ENCODE data around the gene MAGEL2. TPM values are rescaled to one million over a fixed set of nuclear protein-coding genes. Genes with fewer than 3 reads are reported as not detected.

Gene MAGEL2
- not detected for polyA plus RNA-seq (2012; ENCODE audit: low read depth, missing spikeins)

DNA sequence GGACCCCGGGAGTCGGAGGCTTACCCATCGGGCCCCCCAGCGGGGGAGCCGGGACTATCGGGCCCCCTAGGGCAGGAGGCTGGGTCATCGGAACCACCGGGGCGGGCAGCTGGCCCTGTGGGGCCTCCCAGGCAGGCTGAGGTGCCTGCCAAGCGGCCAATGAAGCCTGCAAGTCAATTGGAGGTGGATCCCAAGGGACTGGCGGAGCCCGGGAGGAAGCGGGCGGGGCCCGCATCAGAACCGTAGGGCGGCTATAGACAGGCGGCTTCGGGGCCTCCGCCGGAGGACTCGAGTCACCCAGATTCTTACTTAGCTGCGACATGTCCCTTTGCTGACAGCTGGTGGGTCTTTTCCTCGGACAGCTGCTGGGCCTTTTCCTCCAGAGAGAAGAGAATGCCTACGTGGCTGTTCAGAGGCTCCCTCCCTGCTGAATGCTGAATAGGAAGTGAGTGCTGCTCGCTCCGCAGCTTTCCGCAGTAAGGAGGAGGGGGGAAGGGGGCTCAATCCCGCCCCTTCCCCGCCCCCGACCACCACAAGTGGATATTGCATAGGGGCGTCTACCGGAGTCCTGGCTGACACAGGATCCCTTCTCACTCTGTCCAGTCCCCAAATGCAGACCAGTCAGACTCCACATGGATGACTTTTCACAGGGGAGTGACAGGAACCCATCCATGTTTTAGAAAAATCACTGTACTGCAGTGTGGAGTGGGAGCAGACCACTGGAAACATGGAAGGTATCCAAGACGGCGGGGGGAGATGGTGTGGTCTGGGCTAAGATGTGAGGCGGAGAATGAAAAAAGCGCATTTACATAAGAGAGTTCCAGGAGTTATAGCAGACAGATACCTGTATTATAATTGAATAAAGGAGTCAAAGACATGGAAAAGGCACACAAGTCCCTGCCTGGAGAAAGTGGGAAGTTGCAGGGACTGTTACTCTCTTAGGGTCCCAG is at the start of gene MAGEL2:
Gene MAGEL2 (minus strand): TSS at position 447 of the 950 bp plus-strand sequence. CDS start 125 bp downstream, at position 322.
- DNase-seq (ENCODE audit: insufficient read length, low spot score), result no peak
- FAIRE-seq, result no peak
- TF ChIP-seq SPI1 (IDR thresholded peaks at IDR 0.05; ENCODE audit: low read depth, low read length), result no peak

DNA sequence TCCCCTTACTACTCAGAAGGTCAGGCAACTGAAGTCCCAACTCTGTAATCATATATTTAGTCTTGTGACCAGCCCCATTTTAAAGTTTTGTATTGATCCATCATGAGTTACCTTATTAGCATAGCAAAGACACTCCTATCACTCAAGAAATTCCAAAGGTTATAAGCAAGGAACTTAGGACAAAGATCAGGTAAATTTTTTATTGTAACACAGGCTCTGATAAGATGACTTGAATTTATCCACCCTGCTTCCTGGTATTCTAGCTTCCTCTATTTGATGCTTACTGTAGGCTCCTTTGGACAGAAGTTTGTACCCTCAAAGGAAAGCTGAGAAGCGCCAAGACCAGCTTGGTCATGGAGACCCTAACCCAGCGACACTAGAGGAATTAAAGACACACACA is 47.6 kb upstream of the MAGEL2 start:
- no peak for TF ChIP-seq POLR2A (IDR thresholded peaks at IDR 0.05; ENCODE audit: low read depth, low read length)
- TF ChIP-seq POLR2AphosphoS5 (IDR thresholded peaks at IDR 0.05; ENCODE audit: low read depth, low read length), result no peak
- TF ChIP-seq TAF1 (IDR thresholded peaks at IDR 0.05; ENCODE audit: low read depth, low read length), result no peak
- TF ChIP-seq PAX5 (IDR thresholded peaks at IDR 0.05; ENCODE audit: insufficient read depth, low read length, severe bottlenecking), result no peak
- no peak for TF ChIP-seq POU2F2 (IDR thresholded peaks at IDR 0.05; ENCODE audit: low read depth, low read length)
- no peak for TF ChIP-seq SPI1 (IDR thresholded peaks at IDR 0.05; ENCODE audit: low read depth, low read length)
- DNase-seq (ENCODE audit: insufficient read length, low spot score), result no peak
- no peak for FAIRE-seq

DNA sequence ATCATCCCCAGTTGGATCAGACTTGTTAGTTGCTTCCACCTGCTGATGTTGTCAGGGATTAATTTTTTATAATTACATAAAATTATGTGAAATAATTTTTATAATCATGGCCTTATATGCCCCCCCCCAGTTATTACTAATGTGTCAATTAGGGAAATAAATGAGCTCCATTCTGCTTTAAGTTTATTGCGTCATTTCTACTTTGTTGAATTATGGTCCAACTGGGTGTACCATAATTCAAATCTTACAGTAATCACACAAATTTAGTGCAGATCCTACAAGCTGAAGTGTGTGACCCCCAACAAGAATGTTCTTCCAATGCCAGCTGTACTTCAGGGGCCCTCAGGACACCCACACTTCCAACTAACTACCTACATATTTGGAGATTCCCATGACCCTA is 46.9 kb upstream of the MAGEL2 start:
- TF ChIP-seq POLR2AphosphoS5 (IDR thresholded peaks at IDR 0.05; ENCODE audit: low read depth, low read length), result no peak
- TF ChIP-seq PAX5 (IDR thresholded peaks at IDR 0.05; ENCODE audit: insufficient read depth, low read length, severe bottlenecking), result no peak
- TF ChIP-seq POU2F2 (IDR thresholded peaks at IDR 0.05; ENCODE audit: low read depth, low read length), result no peak
- TF ChIP-seq SPI1 (IDR thresholded peaks at IDR 0.05; ENCODE audit: low read depth, low read length), result no peak
- no peak for TF ChIP-seq TAF1 (IDR thresholded peaks at IDR 0.05; ENCODE audit: low read depth, low read length)
- no peak for TF ChIP-seq POLR2A (IDR thresholded peaks at IDR 0.05; ENCODE audit: low read depth, low read length)
- FAIRE-seq, result no peak

DNA sequence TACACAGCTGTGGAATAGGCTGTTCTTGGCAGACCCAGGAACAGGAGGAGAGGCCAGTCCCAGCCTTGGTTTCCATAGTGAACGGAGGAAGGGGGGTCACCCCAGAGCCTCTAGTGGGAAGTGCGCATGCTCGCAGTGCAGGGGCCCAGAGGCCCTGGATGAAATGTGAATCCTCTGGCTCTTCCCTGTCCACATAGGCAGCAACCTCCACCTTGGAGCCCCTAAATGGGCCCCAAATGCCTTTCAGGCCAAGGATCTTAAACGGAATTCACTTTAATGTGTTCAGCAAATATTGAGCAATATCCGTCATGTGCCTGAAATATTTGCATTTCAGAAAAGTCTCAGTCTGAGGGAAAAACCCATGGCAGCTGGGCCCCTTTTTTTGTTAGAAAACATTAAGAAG is 42.8 kb upstream of the MAGEL2 start:
- no peak for DNase-seq (ENCODE audit: insufficient read length, low spot score)
- FAIRE-seq, result no peak

More for the DNA sequence above, 46.9 kb upstream of the MAGEL2 start:
- no peak for DNase-seq (ENCODE audit: insufficient read length, low spot score)

DNA sequence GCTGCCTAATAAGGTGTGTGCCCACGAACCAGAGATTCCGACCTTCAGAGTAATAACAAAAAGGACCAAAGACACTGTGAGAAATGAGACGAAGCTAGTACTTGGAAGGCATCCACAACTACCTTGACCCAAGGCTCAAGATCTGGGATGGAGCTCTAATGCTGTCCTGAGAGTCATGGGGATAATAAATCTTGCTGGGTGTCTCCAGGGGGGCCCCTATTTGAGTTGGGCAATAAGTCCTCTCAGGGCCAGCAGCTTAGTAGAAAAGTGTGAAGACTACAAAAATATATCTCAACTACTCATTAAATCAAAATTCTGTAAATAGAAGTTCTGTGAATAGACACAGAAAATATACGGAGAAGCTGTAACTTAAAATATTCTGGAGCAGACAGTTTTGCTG is 42.3 kb upstream of the MAGEL2 start:
- no peak for DNase-seq (ENCODE audit: insufficient read length, low spot score)
- TF ChIP-seq POLR2AphosphoS5 (IDR thresholded peaks at IDR 0.05; ENCODE audit: low read depth, low read length) (no peak), POLR2A (IDR thresholded peaks at IDR 0.05; ENCODE audit: low read depth, low read length) (no peak), POU2F2 (IDR thresholded peaks at IDR 0.05; ENCODE audit: low read depth, low read length) (no peak), TAF1 (IDR thresholded peaks at IDR 0.05; ENCODE audit: low read depth, low read length) (no peak), SPI1 (IDR thresholded peaks at IDR 0.05; ENCODE audit: low read depth, low read length) (no peak), PAX5 (IDR thresholded peaks at IDR 0.05; ENCODE audit: insufficient read depth, low read length, severe bottlenecking) (no peak)
- no peak for FAIRE-seq

More for the DNA sequence above, 42.8 kb upstream of the MAGEL2 start:
- no peak for TF ChIP-seq POLR2A (IDR thresholded peaks at IDR 0.05; ENCODE audit: low read depth, low read length)
- TF ChIP-seq TAF1 (IDR thresholded peaks at IDR 0.05; ENCODE audit: low read depth, low read length), result no peak
- TF ChIP-seq POLR2AphosphoS5 (IDR thresholded peaks at IDR 0.05; ENCODE audit: low read depth, low read length), result no peak
- no peak for TF ChIP-seq SPI1 (IDR thresholded peaks at IDR 0.05; ENCODE audit: low read depth, low read length)
- TF ChIP-seq PAX5 (IDR thresholded peaks at IDR 0.05; ENCODE audit: insufficient read depth, low read length, severe bottlenecking), result no peak
- no peak for TF ChIP-seq POU2F2 (IDR thresholded peaks at IDR 0.05; ENCODE audit: low read depth, low read length)

DNA sequence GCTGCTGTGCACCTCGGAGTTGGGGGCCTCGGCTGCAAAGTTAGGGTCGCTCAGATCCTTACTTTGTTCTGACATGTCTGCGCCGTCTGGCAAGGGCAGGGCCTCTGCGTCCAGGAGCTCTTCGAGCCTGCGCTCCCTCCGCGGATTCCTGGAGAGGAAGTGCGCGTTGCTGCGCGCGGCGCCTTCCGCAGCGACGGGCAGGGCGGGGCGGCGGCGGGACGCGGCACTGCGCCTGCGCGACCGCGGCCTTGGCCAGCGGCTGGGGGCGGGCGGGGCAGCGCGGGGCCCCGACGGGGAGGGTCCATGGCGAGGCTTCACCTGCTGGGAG is 39.4 kb upstream of the MAGEL2 start, which contains the start of gene NDN:
Gene NDN (minus strand): TSS at position 163 of the 328 bp plus-strand sequence. CDS start 88 bp downstream, at position 75.
- no peak for FAIRE-seq
- no peak for TF ChIP-seq PAX5 (IDR thresholded peaks at IDR 0.05; ENCODE audit: insufficient read depth, low read length, severe bottlenecking)
- TF ChIP-seq TAF1 (IDR thresholded peaks at IDR 0.05; ENCODE audit: low read depth, low read length), result no peak
- no peak for TF ChIP-seq POLR2A (IDR thresholded peaks at IDR 0.05; ENCODE audit: low read depth, low read length)
- TF ChIP-seq SPI1 (IDR thresholded peaks at IDR 0.05; ENCODE audit: low read depth, low read length), result no peak
- TF ChIP-seq POLR2AphosphoS5 (IDR thresholded peaks at IDR 0.05; ENCODE audit: low read depth, low read length), result no peak
- no peak for TF ChIP-seq POU2F2 (IDR thresholded peaks at IDR 0.05; ENCODE audit: low read depth, low read length)
- DNase-seq (ENCODE audit: insufficient read length, low spot score), result no peak

DNA sequence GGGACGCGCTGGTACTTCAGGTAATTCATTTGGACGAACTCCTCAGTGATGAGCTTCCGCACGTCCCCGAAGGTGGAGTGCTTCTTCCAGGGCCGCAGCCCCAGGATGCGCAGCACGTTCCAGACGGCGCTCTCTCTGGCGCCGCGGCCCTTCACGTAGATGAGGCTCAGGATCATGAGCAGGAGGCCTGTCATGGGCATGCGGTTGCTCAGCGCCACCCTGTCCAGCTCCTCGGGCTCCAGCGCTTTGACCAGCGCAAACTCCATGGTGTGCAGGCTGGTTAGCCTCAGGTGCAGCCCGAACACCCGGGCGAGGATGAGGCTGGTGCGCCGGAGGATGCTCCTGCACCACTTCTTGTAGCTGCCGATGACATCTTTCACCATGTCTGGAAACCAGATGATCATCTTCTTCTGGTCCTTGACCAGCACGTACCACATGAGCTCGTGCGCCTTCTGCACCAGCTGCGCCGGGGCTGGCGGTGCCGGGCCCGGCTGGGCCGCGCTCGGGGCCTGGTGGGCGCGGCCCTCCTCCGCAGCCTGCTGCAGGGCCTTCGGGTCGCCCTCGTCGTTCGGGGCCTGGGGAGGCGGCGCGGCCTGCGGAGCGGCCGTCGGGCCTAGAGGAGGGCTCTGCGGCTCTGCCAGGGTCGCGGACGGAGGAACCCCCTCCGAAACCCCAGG is 38.9 kb upstream of the MAGEL2 start:
- FAIRE-seq (no peak), DNase-seq (ENCODE audit: insufficient read length, low spot score) (no peak)
- no peak for TF ChIP-seq POU2F2 (IDR thresholded peaks at IDR 0.05; ENCODE audit: low read depth, low read length)
- TF ChIP-seq PAX5 (IDR thresholded peaks at IDR 0.05; ENCODE audit: insufficient read depth, low read length, severe bottlenecking), result no peak
- no peak for TF ChIP-seq POLR2A (IDR thresholded peaks at IDR 0.05; ENCODE audit: low read depth, low read length)
- TF ChIP-seq SPI1 (IDR thresholded peaks at IDR 0.05; ENCODE audit: low read depth, low read length), result no peak
- no peak for TF ChIP-seq TAF1 (IDR thresholded peaks at IDR 0.05; ENCODE audit: low read depth, low read length)
- TF ChIP-seq POLR2AphosphoS5 (IDR thresholded peaks at IDR 0.05; ENCODE audit: low read depth, low read length), result no peak

DNA sequence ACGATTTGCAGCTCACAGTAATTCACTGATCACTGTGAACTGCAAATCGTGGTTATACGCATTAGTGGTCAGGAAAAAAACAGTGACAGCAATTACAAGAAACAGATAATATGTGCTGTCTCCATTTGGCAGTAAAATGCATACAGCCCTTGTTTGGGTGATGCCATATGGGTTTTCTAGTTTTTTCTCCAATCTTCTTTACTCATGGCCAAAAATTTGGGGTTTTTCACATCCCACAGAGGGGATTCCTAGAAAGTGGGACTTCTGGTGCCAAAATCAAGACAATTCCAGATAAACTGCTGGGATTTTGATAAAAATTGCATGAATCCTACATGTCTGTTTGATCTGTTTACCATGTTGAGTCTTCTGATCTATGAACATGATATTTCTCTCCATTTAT is 23.8 kb upstream of the MAGEL2 start:
- no peak for FAIRE-seq
- TF ChIP-seq POLR2A (IDR thresholded peaks at IDR 0.05; ENCODE audit: low read depth, low read length) (no peak), POU2F2 (IDR thresholded peaks at IDR 0.05; ENCODE audit: low read depth, low read length) (no peak), POLR2AphosphoS5 (IDR thresholded peaks at IDR 0.05; ENCODE audit: low read depth, low read length) (no peak), TAF1 (IDR thresholded peaks at IDR 0.05; ENCODE audit: low read depth, low read length) (no peak), PAX5 (IDR thresholded peaks at IDR 0.05; ENCODE audit: insufficient read depth, low read length, severe bottlenecking) (no peak)
- DNase-seq (ENCODE audit: insufficient read length, low spot score), result no peak

DNA sequence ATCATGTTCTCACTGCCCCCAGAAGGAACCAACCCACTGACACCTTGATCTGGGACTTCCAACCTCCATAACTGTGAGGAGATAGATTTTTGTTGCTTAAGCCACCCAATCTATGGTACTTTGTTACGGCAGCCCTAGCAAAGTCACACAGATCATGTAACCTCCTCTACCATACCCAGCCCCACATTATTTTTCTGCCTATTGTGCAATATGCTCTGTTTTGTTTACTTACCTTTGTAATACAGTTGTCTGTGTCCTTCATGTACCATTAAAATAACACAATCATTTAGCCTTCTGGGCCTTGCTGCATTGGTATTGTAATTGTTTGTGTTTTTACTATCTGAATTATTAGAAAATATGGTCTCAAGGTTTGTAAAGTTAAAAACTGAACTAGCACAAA is 23.3 kb upstream of the MAGEL2 start:
- DNase-seq (ENCODE audit: insufficient read length, low spot score) (no peak), FAIRE-seq (no peak)
- TF ChIP-seq PAX5 (IDR thresholded peaks at IDR 0.05; ENCODE audit: insufficient read depth, low read length, severe bottlenecking) (no peak), POU2F2 (IDR thresholded peaks at IDR 0.05; ENCODE audit: low read depth, low read length) (no peak), POLR2AphosphoS5 (IDR thresholded peaks at IDR 0.05; ENCODE audit: low read depth, low read length) (no peak), TAF1 (IDR thresholded peaks at IDR 0.05; ENCODE audit: low read depth, low read length) (no peak)
